ENCODE results near the gene HIVEP1. TPM values are rescaled to one million over a fixed set of nuclear protein-coding genes. Genes with fewer than 3 reads are reported as not detected.

Gene HIVEP1
- total RNA-seq, 4 donors from 2014 or later: 14.9 to 30.6 (median 22.2) TPM

- WGBS, 2 donors: 79 to 87% methylated on average over 5 of the region's 5 CpGs
- TF ChIP-seq CTCF (IDR thresholded peaks at IDR 0.05) (no peak), EP300 (IDR thresholded peaks at IDR 0.05) (no peak), POLR2A (IDR thresholded peaks at IDR 0.05) (no peak)
- H3K4me3 ChIP-seq: no peak overlapping the region
- H3K27me3 ChIP-seq: no peaks in the 10 kb centered on the region
- H3K27ac ChIP-seq: no peak overlapping the region
- peaks cover 0 to 29% (median 6%) of the 10 kb centered on the region in 4 donors for H3K4me1 ChIP-seq
- H3K9me3 ChIP-seq: no peaks in the 10 kb centered on the region
- DNase-seq (ENCODE audit: low spot score in 2 of 2): no peak
- H3K36me3 ChIP-seq: no peaks in the 10 kb centered on the region
Measured at GRCh38 chr6:12058172-12058961, 46.3 kb downstream of the HIVEP1 start.

- 44 to 63% methylated on average over 14 to 15 of the region's 15 CpGs for WGBS, 2 donors
- Histone ChIP-seq H3K27me3 (no peaks in the 10 kb centered on the region), H3K27ac (no peak overlapping the region), H3K9me3 (no peaks in the 10 kb centered on the region), H3K4me1 (peaks cover 0 to 44% (median 6%) of the 10 kb centered on the region in 4 donors), H3K36me3 (no peaks in the 10 kb centered on the region), H3K4me3 (peak overlapping the region in 1 of 4 donors; percentile 14)
- TF ChIP-seq CTCF (IDR thresholded peaks at IDR 0.05) (no peak), EP300 (IDR thresholded peaks at IDR 0.05) (peak in 1 of 2 donors; percentile 74)
- DNase-seq (ENCODE audit: low spot score in 2 of 2): peak in 1 of 2 donors; percentile 50
Measured at GRCh38 chr6:12060780-12061609, 48.9 kb downstream of the HIVEP1 start.

GRCh38 chr6:12062605-12063004 is 50.5 kb downstream of the HIVEP1 start:
- no peaks in the 10 kb centered on the region for H3K9me3 ChIP-seq
- DNase-seq (ENCODE audit: low spot score in 2 of 2): no peak
- H3K27me3 ChIP-seq: no peaks in the 10 kb centered on the region
- TF ChIP-seq EP300 (IDR thresholded peaks at IDR 0.05) (no peak), CTCF (IDR thresholded peaks at IDR 0.05) (no peak)
- 93 to 97% methylated on average over 5 of the region's 5 CpGs for WGBS, 2 donors
- H3K27ac ChIP-seq: no peak overlapping the region
- H3K4me1 ChIP-seq: peaks cover 0 to 49% (median 6%) of the 10 kb centered on the region in 4 donors
- no peaks in the 10 kb centered on the region for H3K36me3 ChIP-seq
- no peak overlapping the region for H3K4me3 ChIP-seq

- H3K27ac ChIP-seq: no peak overlapping the region
Measured at GRCh38 chr6:12064131-12064530, 52.0 kb downstream of the HIVEP1 start.

More at GRCh38 chr6:12064131-12064530, 52.0 kb downstream of the HIVEP1 start:
- H3K36me3 ChIP-seq: no peaks in the 10 kb centered on the region
- no peak overlapping the region for H3K4me3 ChIP-seq
- H3K9me3 ChIP-seq: no peaks in the 10 kb centered on the region
- 55 to 64% methylated on average over 4 of the region's 4 CpGs for WGBS, 2 donors
- H3K4me1 ChIP-seq: peaks cover 0 to 37% (median 2%) of the 10 kb centered on the region in 4 donors
- no peak for DNase-seq (ENCODE audit: low spot score in 2 of 2)
- TF ChIP-seq EP300 (IDR thresholded peaks at IDR 0.05): no peak
- no peak for TF ChIP-seq POLR2A (IDR thresholded peaks at IDR 0.05)
- no peak for TF ChIP-seq CTCF (IDR thresholded peaks at IDR 0.05)
- H3K27me3 ChIP-seq: no peaks in the 10 kb centered on the region
